ENCODE data around the gene REEP3. TPM values are rescaled to one million over a fixed set of nuclear protein-coding genes. Genes with fewer than 3 reads are reported as not detected.

REEP3 gene
- total and polyA plus RNA-seq, 2 donors (not counting 1 experiment from before 2014, with no cell fraction given) = 2.2 to 8.8 TPM

GRCh38 chr10:63573068-63573697 is 52.0 kb downstream of the REEP3 start:
- WGBS (ENCODE audit: insufficient coverage) = no CpG with 5 or more reads among the region's 3 CpGs
- Histone ChIP-seq H3K9ac (ENCODE audit: low read length) (no peak overlapping the region), H3K27ac (ENCODE audit: low read length in 2 of 2) (no peak overlapping the region), H3K4me2 (replicated peaks; ENCODE audit: low read depth, low read length, poor library complexity, severe bottlenecking) (no peak overlapping the region), H2AFZ (ENCODE audit: insufficient read depth, low read depth, low read length, poor library complexity, severe bottlenecking) (no peak overlapping the region), H3K4me3 (ENCODE audit: control extremely low read depth in 1 of 5, extremely low read depth in 1 of 5, insufficient read depth in 1 of 5, low read depth in 2 of 5, low read length in 4 of 5) (no peak overlapping the region), H3K4me1 (ENCODE audit: control insufficient read depth in 2 of 2, insufficient read depth in 2 of 2, low read length in 2 of 2) (no peaks in the 10 kb centered on the region), H3K36me3 (replicated peaks in 1 of 2; ENCODE audit: control extremely low read depth in 1 of 2, control insufficient read depth in 1 of 2, extremely low read depth in 1 of 2, insufficient read depth in 2 of 2, low read length in 1 of 2) (peaks cover 3 to 7% of the 10 kb centered on the region in 2 experiments), H3K79me2 (ENCODE audit: control insufficient read depth, insufficient read depth, low read length) (no peaks in the 10 kb centered on the region), H3K9me3 (ENCODE audit: control extremely low read depth in 1 of 3, control insufficient read depth in 2 of 3, insufficient read depth in 1 of 3, low read length in 2 of 3) (no peaks in the 10 kb centered on the region), H3K27me3 (replicated peaks in 1 of 4; ENCODE audit: control extremely low read depth in 1 of 4, control insufficient read depth in 3 of 4, insufficient read depth in 4 of 4, low read length in 3 of 4) (no peaks in the 10 kb centered on the region), H4K20me1 (ENCODE audit: control insufficient read depth, insufficient read depth, low read length, poor library complexity, severe bottlenecking) (no peaks in the 10 kb centered on the region)
- H3K4me1 Mint-ChIP-seq = no peaks in the 10 kb centered on the region
- TF ChIP-seq EZH2 (IDR thresholded peaks at IDR 0.05; ENCODE audit: borderline replicate concordance, insufficient read depth, low read depth, low read length, poor library complexity, severe bottlenecking) (no peak), CTCF (IDR thresholded peaks at IDR 0.05) (no peak)
- ChIA-PET CTCF (interaction anchor here (0.6 kb wide), 1 partner anchor 81 kb away, joined by 3 read pairs; no protein-coding TSS in a partner anchor), POLR2A (no interaction called here)
- intact Hi-C loops (cut with micrococcal nuclease) = no loop called here
- DNase-seq = no peak
- no peak overlapping the region for H3K27ac Mint-ChIP-seq
- no peaks in the 10 kb centered on the region for H3K9me3 Mint-ChIP-seq (ENCODE audit: insufficient read depth)
- H3K4me3 Mint-ChIP-seq = no peak overlapping the region
- H3K27me3 Mint-ChIP-seq = no peaks in the 10 kb centered on the region
- ATAC-seq (ENCODE audit: low read depth) = no peak

GRCh38 chr10:63574011-63574410 is 52.8 kb downstream of the REEP3 start:
- intact Hi-C loops (cut with micrococcal nuclease) = no loop called here
- Mint-ChIP-seq H3K4me3 (no peak overlapping the region), H3K9me3 (ENCODE audit: insufficient read depth) (no peaks in the 10 kb centered on the region), H3K27ac (no peak overlapping the region), H3K4me1 (peaks cover 2% of the 10 kb centered on the region), H3K27me3 (no peaks in the 10 kb centered on the region)
- no peak overlapping the region for H3K9ac ChIP-seq (ENCODE audit: low read length)
- H2AFZ ChIP-seq (ENCODE audit: insufficient read depth, low read depth, low read length, poor library complexity, severe bottlenecking) = no peak overlapping the region
- DNase-seq (no peak), ATAC-seq (ENCODE audit: low read depth) (no peak)
- H3K27ac ChIP-seq (ENCODE audit: low read length in 2 of 2) = no peak overlapping the region
- no peak overlapping the region for H3K4me3 ChIP-seq (ENCODE audit: control extremely low read depth in 1 of 5, extremely low read depth in 1 of 5, insufficient read depth in 1 of 5, low read depth in 2 of 5, low read length in 4 of 5)
- ChIA-PET POLR2A (no interaction called here), CTCF (interaction anchor here (0.8 kb wide), 1 partner anchor 55 kb away, joined by 3 read pairs; no protein-coding TSS in a partner anchor)
- no CpG with 5 or more reads among the region's 2 CpGs for WGBS (ENCODE audit: insufficient coverage)
- H3K27me3 ChIP-seq (replicated peaks in 1 of 4; ENCODE audit: control extremely low read depth in 1 of 4, control insufficient read depth in 3 of 4, insufficient read depth in 4 of 4, low read length in 3 of 4) = no peaks in the 10 kb centered on the region
- no peaks in the 10 kb centered on the region for H3K4me1 ChIP-seq (ENCODE audit: control insufficient read depth in 2 of 2, insufficient read depth in 2 of 2, low read length in 2 of 2)
- no peak for TF ChIP-seq CTCF (IDR thresholded peaks at IDR 0.05)
- TF ChIP-seq EZH2 (IDR thresholded peaks at IDR 0.05; ENCODE audit: borderline replicate concordance, insufficient read depth, low read depth, low read length, poor library complexity, severe bottlenecking) = no peak
- H3K36me3 ChIP-seq (replicated peaks in 1 of 2; ENCODE audit: control extremely low read depth in 1 of 2, control insufficient read depth in 1 of 2, extremely low read depth in 1 of 2, insufficient read depth in 2 of 2, low read length in 1 of 2) = peaks cover 3 to 7% of the 10 kb centered on the region in 2 experiments
- H4K20me1 ChIP-seq (ENCODE audit: control insufficient read depth, insufficient read depth, low read length, poor library complexity, severe bottlenecking) = no peaks in the 10 kb centered on the region
- no peaks in the 10 kb centered on the region for H3K9me3 ChIP-seq (ENCODE audit: control extremely low read depth in 1 of 3, control insufficient read depth in 2 of 3, insufficient read depth in 1 of 3, low read length in 2 of 3)
- no peaks in the 10 kb centered on the region for H3K79me2 ChIP-seq (ENCODE audit: control insufficient read depth, insufficient read depth, low read length)
- H3K4me2 ChIP-seq (replicated peaks; ENCODE audit: low read depth, low read length, poor library complexity, severe bottlenecking) = no peak overlapping the region

Data from B cell (primary cell).